Measurements from ENCODE around the gene ZNF580. TPM values are rescaled to one million over a fixed set of nuclear protein-coding genes. Genes with fewer than 3 reads are reported as not detected.
A peak's percentile ranks its signal among the peaks of the same experiment; 100 is the strongest.

ZNF580 gene
- total RNA-seq, 1 donor from 2014 or later, result 81.2 TPM

- POLR2A ChIA-PET, result interaction anchor here (0.5 to 2.5 kb wide), 43 partner anchors 8 to 1540 kb away, joined by 3 to 55 read pairs (median 5); partner anchors contain the start of genes EPN1, FIZ1, ISOC2 and KMT5C
- CTCF ChIA-PET, result interaction anchor here (0.9 to 1.6 kb wide), 7 partner anchors 16 to 75 kb away, joined by 3 to 7 read pairs (median 5); partner anchors contain the start of gene ZNF579
- H3K27me3 Mint-ChIP-seq, result no peaks in the 10 kb centered on the region
- intact Hi-C loops (cut with micrococcal nuclease), result loop anchor here (1.0 to 5.0 kb wide), 11 partner anchors 12 to 1788 kb away; partner anchors contain the start of genes EPN1, FIZ1, KMT5C and MYADM
- TF ChIP-seq CTCF (IDR thresholded peaks at IDR 0.05), result no peak
- DNase-seq, result peak; percentile 90
- H3K4me3 Mint-ChIP-seq, result peak within 1 kb of the TSS; percentile 95
- peak; percentile 48 for ATAC-seq (ENCODE audit: low read depth)
- H3K27ac Mint-ChIP-seq, result peak within 1 kb of the TSS; percentile 98
- peaks cover 55% of the 10 kb centered on the region for H3K4me1 Mint-ChIP-seq
- peaks cover 56% of the 10 kb centered on the region for H3K36me3 Mint-ChIP-seq (ENCODE audit: low read depth)
- no peaks in the 10 kb centered on the region for H3K9me3 Mint-ChIP-seq
Observed at GRCh38 chr19:55654868-55655647, 14.3 kb downstream of the ZNF580 start, which contains the start of gene U2AF2. Gene U2AF2, plus strand, starts transcription at chr19:55655035. Its CDS starts 70 bp downstream, at chr19:55655105.

GRCh38 chr19:55655648-55656040, 14.8 kb downstream of the ZNF580 start:
- H3K4me3 Mint-ChIP-seq, result peak overlapping the region; percentile 95
- peak overlapping the region; percentile 98 for H3K27ac Mint-ChIP-seq
- ChIA-PET CTCF (no interaction called here), POLR2A (interaction anchor here (0.5 to 1.3 kb wide), 2 partner anchors 19 to 75 kb away, joined by 3 to 4 read pairs; partner anchors contain the start of gene ZNF579)
- DNase-seq, result no peak
- H3K36me3 Mint-ChIP-seq (ENCODE audit: low read depth), result peaks cover 62% of the 10 kb centered on the region
- intact Hi-C loops (cut with micrococcal nuclease), result loop anchor here (1.0 to 2.0 kb wide), 4 partner anchors 20 to 1455 kb away; partner anchors contain the start of genes EPN1, RPS9, ZNF579 and ZNF787
- no peaks in the 10 kb centered on the region for H3K9me3 Mint-ChIP-seq
- no peak for TF ChIP-seq CTCF (IDR thresholded peaks at IDR 0.05)
- no peak for ATAC-seq (ENCODE audit: low read depth)
- peaks cover 51% of the 10 kb centered on the region for H3K4me1 Mint-ChIP-seq
- no peaks in the 10 kb centered on the region for H3K27me3 Mint-ChIP-seq

DNA sequence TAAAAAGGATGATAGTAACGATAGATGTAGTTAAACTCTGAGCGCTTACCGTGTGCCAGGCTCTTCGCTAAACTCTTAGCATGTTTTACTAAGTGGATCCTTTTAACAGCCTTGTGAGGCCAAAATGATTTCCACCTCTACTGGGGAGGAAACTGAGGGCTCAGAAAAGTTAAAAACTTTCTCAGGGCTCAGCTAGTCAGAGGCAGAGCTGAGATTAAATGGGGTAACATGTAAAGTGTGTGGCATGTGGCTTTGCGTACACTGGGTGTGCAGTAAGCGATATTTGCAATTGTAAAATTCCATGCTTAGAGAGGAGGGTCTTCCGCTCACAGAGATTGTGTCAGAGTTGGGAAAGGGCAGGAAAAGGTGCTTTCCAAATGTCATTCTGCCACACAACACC, 15.8 kb downstream of the ZNF580 start:
- intact Hi-C loops (cut with micrococcal nuclease), result no loop called here
- DNase-seq, result no peak
- Mint-ChIP-seq H3K27ac (peak overlapping the region; percentile 98), H3K4me3 (peak overlapping the region; percentile 95), H3K9me3 (no peaks in the 10 kb centered on the region), H3K36me3 (ENCODE audit: low read depth) (peaks cover 65% of the 10 kb centered on the region), H3K27me3 (no peaks in the 10 kb centered on the region), H3K4me1 (peaks cover 51% of the 10 kb centered on the region)
- ATAC-seq (ENCODE audit: low read depth), result no peak
- CTCF ChIA-PET, result interaction anchor here (0.9 to 1.3 kb wide), 3 partner anchors 15 to 153 kb away, joined by 3 to 7 read pairs (median 4); no protein-coding TSS in a partner anchor
- TF ChIP-seq CTCF (IDR thresholded peaks at IDR 0.05), result no peak
- POLR2A ChIA-PET, result interaction anchor here (0.6 to 1.8 kb wide), 5 partner anchors 11 to 57 kb away, joined by 3 to 5 read pairs (median 3); partner anchors contain the start of genes FIZ1 and ZNF524

GRCh38 chr19:55656988-55657747, 16.4 kb downstream of the ZNF580 start:
- ChIA-PET CTCF (interaction anchor here (0.9 to 1.3 kb wide), 3 partner anchors 14 to 152 kb away, joined by 3 to 7 read pairs (median 4); no protein-coding TSS in a partner anchor), POLR2A (interaction anchor here (0.6 to 1.8 kb wide), 5 partner anchors 10 to 57 kb away, joined by 3 to 5 read pairs (median 3); partner anchors contain the start of genes FIZ1 and ZNF524)
- H3K27me3 Mint-ChIP-seq, result no peaks in the 10 kb centered on the region
- peak overlapping the region; percentile 95 for H3K4me3 Mint-ChIP-seq
- peaks cover 65% of the 10 kb centered on the region for H3K36me3 Mint-ChIP-seq (ENCODE audit: low read depth)
- H3K27ac Mint-ChIP-seq, result peak overlapping the region; percentile 30
- TF ChIP-seq CTCF (IDR thresholded peaks at IDR 0.05), result no peak
- H3K4me1 Mint-ChIP-seq, result peaks cover 49% of the 10 kb centered on the region
- DNase-seq, result no peak
- no peak for ATAC-seq (ENCODE audit: low read depth)
- intact Hi-C loops (cut with micrococcal nuclease), result no loop called here
- H3K9me3 Mint-ChIP-seq, result no peaks in the 10 kb centered on the region

All from activated B cell treated with CpG ODN at 0.5 μM for 24 hours (primary cell).